MM.1S (cell line): ENCODE data around the gene GABRA1.

Experiments used
- EZH2 ChIP-seq: fragments of 300-600 bp; sonication (generic); optimal IDR thresholded peaks from 2 replicates; pipeline ENCODE3; 2017; ENCODE audit warnings: low read depth, mild to moderate bottlenecking, antibody characterized with exemption, low read length, mixed read lengths
- EZH2phosphoT487 ChIP-seq: fragments of 300-600 bp; sonication (generic); IDR thresholded peaks from 2 replicates; pipeline ENCODE4 v1.6.1; 2018; ENCODE audit warnings: antibody characterized with exemption, low read length
- TF ChIP-seq, protein P1 (sequence below): fragments of 300-600 bp; sonication (generic); IDR thresholded peaks from 2 replicates; pipeline ENCODE4 v1.5.1; 2016; ENCODE audit warnings: antibody characterized with exemption, low read length, mixed read lengths

DNA sequence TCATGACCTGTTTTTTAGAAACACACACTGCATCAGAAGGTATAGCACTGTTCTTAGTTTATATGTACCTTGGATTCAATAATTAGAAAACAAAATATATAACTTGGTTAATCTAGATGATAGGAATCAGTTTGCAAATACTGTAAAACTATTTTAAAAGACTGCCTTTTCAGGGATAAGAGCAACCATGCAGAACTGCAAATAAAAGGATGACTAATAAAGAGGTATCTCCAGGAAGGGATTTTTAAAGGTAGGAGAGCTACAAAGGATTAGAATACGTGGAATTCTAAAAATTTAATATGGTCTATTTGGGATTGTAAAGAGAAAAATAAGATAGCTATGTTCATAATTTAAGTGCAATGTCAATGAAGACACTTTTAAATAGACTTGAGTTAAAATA, 9.4 kb downstream of the GABRA1 start:
- TF ChIP-seq, protein P1, sequence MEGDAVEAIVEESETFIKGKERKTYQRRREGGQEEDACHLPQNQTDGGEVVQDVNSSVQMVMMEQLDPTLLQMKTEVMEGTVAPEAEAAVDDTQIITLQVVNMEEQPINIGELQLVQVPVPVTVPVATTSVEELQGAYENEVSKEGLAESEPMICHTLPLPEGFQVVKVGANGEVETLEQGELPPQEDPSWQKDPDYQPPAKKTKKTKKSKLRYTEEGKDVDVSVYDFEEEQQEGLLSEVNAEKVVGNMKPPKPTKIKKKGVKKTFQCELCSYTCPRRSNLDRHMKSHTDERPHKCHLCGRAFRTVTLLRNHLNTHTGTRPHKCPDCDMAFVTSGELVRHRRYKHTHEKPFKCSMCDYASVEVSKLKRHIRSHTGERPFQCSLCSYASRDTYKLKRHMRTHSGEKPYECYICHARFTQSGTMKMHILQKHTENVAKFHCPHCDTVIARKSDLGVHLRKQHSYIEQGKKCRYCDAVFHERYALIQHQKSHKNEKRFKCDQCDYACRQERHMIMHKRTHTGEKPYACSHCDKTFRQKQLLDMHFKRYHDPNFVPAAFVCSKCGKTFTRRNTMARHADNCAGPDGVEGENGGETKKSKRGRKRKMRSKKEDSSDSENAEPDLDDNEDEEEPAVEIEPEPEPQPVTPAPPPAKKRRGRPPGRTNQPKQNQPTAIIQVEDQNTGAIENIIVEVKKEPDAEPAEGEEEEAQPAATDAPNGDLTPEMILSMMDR, result no peak
- TF ChIP-seq EZH2 (no peak), EZH2phosphoT487 (no peak)
